ENCODE measurements around the gene IL12RB1.
A peak's percentile ranks its signal among the peaks of the same experiment; 100 is the strongest.
"Not testable (repeated sequence)": the region's sequence is repeated elsewhere in the genome, so short reads cannot be mapped to it uniquely, and the experiment has no call there.

Gene IL12RB1

DNA sequence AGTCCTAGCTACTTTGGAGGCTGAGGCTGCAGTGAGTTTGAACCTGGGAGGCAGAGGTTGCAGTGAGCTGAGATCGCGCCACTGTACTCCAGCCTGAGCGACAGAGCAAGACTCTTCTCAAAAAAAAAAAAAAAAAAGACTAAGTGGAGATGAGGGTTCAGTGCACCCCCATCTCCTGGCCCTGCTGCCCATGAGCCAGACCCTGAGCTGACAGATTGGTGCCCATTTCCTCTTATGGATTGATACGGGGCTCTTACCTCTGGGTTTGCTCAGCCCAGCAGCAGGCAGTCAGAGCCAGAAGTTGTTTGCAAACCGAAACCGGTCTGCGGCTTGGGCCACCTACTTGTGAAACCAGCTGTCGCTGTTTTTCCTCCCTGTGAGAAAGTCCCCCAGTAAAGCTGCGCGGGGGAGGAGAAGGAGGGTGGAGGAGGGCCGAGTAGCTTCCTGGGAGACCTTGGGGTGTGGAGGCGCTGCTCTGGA lies 41.9 kb downstream of the IL12RB1 start:
- peak; percentile 93 for DNase-seq

DNA sequence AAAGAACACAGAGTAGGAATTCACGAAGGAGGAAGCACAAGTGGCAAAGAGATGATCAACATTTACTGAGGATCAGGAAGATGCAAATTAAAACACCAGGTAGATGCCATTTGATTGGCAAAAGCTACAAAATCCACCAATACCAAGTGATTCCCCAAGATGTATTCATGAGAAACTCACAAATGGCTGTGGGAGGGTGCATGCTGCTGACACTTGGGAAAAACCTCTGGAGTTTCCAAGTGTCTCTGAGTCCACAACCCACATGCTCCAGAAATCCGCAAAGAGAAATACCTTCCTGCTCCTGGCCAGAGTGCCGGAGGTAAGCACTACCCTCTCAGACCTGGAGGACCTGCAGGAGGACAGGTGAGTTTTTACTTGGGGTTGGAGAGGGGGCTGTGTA lies 43.1 kb downstream of the IL12RB1 start:
- DNase-seq, result no peak

DNA sequence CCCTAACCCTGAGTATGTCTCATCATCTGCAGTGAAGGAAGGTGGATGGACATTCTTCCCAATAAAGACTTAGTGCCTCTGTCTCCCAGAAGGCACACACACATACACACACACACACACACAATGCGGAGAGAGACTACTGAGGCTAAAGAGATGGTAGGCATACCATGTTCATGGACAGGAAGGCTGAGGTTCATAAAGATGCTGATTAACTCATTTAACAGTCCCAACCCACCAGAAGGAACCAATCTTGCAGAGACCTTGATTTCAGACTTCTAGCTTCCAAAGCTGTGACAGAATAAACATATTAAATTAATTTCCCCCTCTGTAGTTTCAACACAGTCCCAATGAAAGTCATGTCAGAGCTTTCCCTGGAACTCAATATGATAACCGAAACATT lies 45.7 kb downstream of the IL12RB1 start:
- DNase-seq, result no peak

DNA sequence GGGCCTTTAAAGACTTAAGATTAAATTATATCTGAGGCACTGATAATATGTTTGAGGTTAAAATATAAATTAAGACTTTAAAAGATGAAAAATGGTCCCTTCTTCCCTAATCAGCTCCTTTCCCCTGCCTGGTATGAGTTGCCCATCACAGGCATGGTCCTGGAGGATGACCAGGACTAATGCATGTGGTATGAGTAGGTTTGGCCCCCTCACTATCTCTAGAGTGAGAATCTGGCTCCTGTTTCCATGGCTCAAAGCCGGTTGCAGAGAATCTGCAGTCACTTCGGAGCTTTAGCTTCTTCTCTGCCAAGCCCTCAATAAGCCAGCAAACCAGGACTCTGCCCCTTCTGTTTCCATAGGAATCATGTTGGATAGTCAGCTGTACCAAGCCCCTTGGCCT lies 54.6 kb downstream of the IL12RB1 start:
- DNase-seq, result peak; percentile 62

DNA sequence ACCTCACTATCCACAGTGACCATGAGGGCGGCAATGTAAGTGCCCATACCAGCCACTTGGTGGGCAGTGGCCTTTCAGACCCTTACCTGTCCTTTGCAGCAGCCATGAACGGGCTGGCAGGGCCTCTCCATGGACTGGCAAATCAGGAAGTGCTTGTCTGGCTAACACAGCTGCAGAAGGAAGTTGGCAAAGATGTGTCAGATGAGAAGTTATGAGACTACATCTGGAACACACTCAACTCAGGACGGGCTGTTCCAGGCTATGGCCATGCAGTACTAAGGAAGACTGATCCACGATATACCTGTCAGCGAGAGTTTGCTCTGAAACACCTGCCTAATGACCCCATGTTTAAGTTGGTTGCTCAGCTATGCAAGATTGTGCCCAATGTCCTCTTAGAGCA lies 55.3 kb downstream of the IL12RB1 start:
- DNase-seq, result not testable (repeated sequence)

DNA sequence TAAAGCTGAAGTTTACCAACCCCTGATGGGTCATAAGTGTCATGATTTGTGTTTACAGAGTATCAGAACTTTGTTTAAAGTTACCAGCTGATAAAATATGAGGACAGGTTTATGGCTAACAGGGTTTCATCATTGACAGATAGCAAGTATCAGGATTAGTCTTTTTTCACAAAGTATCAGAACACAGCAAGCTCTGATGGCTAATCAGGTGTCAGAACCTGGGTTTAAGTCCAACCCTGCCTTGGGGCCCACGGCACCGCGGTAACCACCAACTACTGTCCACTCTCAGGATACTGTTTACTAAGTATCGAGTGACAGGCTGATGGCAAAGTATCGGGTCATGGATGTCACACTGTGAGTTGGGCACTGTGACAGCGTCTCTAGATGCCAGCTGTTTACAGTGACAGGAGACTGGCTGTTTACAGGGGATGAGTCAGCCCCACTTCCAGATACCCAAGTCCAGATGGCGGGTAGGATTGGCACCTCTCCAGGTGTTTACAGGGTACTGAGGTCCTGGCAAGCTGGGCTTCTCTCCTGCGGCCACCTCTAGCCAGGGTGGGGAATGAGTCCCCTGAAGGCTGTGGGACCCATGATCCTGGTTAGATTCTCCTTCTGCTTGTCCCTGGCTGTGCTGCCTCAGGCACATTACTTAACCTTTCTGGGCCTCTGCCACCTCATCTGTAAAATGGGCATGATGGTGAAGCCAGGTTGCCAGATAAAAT lies 57.0 kb downstream of the IL12RB1 start:
- DNase-seq, result peak; percentile 96

DNA sequence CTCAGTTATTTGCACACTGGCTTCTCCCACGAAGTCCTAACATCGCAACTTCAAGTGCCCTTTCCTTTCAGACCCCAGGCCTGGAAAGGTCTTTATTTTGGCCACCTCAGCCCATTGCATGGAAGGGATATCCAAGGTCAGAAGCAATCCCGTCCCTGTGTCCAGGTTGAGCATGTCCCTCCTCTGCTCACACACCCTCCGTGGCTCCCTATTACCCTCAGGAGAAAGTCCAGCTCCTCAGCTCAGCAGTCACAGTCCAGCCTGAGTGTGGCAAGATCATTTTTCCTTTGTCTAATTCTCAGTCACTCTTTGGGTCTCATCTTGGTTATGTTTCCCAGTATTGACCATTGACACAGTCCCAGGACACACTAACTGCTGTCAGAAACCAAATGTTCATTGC lies 59.6 kb downstream of the IL12RB1 start:
- no peak for DNase-seq

DNA sequence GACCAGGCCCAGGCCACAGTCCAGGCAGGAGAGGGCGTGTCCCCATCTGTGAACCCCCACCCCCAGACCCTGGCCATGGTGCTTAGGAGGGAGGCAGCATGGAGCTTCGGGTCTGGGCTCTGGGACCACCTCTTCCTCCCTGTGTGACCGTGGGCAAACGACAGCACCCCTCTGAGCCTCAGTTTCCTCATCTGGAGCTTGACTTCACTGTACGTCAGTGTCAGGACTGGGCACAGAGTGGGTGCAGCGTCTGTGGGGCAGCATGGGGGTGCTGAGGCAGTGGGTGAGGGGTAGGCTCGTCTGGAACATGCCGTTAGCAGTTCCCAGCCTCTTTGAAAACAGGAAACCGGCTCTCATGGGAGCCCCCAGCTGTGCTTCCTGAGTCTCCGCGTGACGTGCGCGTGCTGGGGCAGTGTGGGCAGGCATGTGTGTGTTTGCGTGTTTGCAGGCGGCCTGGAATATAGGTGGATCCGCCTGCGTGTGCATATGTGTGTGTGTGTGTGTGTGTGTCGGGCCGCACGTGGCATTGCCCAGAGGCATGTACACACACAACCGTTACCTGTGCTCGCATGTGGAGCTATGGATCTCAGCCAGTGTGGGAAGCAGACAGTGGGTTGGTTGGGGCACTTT lies 63.0 kb downstream of the IL12RB1 start:
- no peak for DNase-seq

DNA sequence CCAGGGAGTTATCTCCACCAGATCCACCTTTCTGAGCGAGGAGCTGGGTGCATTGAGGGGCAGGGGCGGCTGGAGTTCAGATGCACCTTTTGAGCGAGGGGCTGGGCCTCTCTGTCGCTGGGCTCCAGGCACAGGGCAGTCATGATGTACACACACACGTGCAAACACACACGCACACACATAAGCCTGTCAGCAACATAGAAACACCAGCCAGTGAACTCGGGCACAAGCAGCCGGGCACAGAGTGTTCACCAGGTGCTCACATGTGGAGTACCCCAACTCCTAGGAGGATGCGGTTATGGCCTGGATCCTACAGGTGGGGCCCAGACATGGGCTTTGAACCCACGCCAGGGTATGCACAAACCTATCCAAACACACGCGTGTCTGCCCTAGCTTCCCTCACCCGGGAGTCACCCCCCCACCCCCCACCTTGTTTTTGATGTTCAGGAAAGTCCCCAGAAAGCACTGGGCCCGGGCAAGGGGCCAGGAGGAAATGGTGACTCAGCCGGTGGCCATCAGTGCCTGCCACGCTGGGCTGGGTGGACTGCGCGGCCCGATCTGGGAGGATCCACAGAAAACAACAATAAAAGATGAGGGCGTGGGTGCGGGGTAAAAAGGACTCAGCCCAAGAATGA lies 65.5 kb downstream of the IL12RB1 start:
- no peak for DNase-seq

DNA sequence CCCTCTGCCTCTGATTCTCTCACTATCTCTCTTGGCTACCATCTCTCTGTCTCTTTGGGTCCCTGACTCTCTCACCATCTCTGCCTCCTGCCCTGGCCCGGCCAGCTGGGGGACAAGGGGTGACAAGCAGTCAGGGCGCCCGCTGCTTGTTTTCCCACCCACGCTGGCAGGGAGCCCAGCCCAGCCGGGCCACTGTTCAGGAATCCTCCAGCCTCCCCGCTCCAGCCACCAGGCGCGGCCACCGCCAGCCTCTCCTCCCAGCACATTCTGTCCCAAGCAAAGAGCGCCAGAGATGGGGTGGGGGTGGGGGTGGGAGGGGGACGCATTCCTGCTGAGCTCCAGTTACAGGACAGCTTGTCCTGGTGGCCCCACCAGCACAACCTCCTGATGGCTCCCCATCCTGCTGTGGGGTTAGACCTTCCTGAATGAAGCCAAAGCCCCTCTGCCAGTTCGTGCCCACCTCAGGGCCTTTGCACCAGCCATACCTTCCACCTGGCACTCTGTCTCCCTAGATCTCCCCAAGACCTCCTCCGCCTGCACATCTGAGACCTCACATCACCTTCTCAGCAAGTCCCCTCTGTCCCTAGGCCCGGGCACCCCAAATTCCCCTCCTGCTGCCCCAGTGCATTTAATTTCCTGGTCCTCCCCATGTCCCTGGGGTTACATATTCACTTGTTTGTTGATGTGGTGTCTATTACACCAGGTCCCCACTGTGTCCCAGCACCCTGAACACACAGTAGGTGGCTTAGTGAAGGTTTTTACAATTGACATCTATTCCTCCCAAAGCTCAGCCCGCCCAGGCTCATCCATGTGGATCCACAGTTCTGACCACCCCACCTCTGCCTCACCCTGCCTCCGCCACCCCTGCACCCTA lies 66.3 kb downstream of the IL12RB1 start:
- DNase-seq, result no peak

DNA sequence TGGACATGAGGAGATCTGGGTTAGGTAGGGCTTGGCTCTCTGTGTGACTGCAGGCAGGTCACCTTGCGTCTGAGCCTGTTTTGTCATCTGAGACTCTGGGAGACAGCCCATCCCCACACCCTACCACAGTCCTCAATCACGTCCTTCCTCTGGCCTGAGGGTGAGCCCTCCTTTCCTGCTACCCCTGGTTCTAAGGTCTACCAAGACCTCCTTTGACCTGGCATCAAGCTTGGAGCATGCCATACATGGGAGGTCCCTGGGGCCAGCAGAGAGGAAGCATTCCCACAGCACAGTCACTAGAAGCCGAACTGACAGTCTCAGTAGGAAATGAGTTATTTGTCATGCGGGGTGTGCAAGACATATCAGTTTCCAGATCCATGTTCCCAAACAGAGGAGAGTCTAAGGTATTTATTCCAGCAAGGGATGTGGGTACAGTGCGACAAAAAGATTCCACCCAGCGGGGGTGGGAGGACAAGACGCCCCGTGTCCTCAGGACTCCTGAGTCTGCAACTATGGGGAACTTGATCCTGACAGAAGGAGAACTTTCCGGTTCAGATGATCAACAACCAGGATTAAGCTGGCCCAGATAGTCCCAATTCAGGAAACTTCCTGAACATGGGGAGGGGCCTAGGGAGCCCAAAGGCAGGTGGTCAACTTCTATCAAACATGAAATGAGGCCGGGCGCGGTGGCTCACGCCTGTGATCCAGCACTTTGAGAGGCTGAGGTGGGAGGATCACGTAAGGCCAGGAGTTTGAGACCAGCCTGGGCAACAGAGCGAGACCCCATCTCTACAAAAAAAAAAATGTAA lies 69.3 kb downstream of the IL12RB1 start:
- no peak for DNase-seq

DNA sequence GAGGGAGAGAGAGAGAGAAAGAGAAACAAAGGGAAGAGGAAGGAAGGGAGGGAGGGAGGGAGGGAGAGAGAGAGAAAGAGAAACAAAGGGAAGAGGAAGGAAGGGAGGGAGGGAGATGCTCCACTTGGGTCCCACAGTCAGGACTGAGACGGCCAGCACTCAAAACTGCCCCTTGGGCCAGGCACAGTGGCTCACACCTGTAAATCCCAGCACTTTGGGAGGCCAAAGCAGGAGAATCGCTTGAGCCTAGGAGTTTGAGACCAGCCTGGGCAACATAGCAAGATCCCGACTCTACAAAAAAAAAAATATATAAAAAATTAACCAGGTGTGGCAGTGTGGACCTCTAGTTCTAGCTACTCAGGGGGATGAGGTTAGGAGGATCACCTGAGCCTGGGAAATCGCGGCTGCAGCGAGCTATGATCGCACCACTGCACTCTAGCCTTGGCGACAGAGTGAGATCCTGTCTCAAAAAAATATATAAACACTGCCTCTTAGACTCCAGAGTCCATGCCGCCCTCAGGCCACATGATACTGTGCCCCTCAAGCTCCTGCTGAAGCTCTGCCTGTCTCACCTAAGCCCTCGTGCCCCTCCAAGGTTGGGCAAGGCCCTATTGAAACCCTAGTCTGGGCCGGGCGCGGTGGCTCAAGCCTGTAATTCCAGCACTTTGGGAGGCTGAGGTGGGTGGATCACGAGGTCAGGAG lies 70.4 kb downstream of the IL12RB1 start:
- no peak for DNase-seq

DNA sequence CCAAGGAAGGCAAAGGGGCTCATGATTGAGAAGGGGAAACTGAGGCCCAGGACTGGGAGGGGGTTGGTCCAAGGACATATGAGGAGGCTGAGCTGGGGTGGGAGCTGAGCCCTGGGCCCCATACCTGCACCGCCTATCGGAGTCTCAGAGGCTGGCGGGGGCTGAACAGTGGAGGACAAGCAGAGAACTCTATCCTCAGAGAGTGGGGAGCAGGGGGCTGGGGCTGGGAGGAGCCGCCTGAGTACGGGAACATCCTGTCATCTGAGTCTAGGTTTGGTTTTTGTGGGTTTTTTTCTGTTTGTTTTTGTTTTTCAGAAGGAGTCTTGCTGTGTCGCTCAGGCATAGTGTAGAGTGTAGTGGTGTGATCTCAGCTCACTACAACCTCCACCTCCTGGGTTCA lies 72.5 kb downstream of the IL12RB1 start:
- no peak for DNase-seq

DNA sequence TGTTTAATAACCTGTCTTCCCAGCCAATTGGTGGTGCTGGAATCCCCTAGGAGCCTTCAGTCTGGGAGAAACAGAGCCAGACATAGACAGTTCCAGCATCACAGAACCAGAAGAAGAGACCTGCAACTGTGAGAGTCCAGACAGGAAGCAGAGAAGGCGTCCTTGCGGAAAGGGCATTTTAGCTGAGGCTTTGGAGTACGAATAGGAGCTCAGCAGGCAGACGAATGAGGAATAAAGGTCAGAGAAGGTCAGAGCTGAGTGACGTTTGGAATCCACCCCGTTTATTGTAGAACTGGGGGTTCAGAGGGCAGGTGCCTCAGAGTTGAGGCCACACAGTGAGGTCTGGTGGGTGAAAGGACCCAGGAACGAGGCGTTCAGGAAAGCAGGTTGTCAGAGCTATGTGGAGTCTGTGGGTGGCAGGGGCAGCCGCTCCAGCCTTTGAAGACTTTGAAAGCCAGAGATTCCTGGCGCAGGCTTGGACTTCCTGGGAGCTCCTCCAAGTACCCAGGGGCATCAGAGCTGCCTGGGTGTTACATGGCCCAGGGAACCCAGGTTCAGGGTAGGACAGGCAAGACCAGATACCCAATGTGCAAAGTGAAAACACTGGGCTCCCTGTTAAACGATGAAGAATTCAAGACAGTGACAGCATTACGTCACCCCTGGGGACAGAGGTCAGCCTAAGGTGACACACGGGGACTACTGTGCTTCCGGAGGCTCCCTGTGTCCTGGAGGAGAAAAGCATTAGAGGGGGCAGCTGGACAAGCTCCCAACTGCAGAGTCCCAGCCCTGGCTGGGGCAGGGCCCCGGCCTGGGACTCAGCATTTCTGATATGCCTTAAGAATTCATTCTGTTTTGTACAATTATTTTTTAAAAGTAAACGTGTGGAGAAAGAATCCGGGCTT lies 73.3 kb downstream of the IL12RB1 start:
- DNase-seq, result no peak

DNA sequence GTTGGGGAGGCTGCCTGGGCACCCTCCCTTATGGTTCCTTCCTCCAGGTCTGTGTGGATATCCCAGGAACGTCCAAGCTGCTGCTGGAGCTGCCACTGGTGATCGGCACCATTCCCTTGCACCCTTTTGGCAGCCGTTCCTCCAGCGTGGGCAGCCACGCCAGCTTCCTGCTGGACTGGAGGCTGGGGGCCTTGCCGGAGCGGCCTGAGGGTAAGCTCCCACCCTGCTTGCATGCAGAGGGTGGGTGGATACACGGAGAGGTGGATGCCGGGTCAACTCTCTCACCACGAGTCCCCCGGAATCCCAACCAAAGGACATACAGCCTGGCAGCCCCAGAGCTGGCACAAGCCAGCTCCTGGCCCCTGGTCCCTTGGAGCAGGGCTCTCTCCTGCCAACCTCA lies 76.6 kb downstream of the IL12RB1 start:
- DNase-seq, result no peak

DNA sequence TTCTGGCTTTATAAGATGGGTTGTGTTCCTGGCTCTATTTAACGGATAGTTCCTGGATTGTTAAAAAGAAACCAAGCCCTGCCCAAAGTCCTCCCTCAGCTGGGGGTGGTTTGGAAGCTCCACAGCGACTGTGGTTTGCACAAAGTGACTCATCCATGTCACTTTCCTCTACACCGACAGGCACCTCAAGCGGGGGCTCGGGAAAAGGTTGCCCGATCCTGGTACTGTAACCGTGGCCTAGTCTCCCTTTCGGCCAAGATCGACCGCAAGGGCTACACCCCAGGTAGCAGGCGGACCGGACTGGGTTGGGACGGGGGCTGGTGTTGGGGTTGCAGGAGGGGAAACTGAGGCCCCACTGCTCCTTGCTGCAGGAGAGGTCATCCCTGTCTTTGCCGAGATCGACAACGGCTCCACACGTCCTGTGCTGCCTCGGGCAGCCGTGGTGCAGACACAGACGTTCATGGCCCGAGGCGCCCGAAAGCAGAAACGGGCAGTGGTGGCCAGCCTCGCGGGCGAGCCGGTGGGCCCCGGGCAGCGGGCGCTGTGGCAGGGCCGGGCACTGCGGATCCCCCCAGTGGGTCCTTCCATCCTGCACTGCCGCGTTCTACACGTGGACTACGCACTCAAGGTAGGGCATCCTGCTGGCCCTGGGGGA lies 77.2 kb downstream of the IL12RB1 start:
- DNase-seq, result no peak
